Measurements from ENCODE around the gene GNAL. TPM values are rescaled to one million over a fixed set of nuclear protein-coding genes. Genes with fewer than 3 reads are reported as not detected.

The GNAL gene
- total and polyA plus RNA-seq, 10 donors: 0.74 to 5.7 (median 3.0) TPM

- DNase-seq: no peak
- no peaks in the 10 kb centered on the region for H3K27me3 ChIP-seq (replicated peaks in 1 of 7)
- TF ChIP-seq CTCF (IDR thresholded peaks at IDR 0.05 in 8 of 11, conservative IDR thresholded peaks at IDR 0.05 in 3 of 11) (no peak), POLR2AphosphoS5 (IDR thresholded peaks at IDR 0.05) (no peak), POLR2A (IDR thresholded peaks at IDR 0.05) (no peak)
- 67 to 98% (median 85%) methylated on average over 3 of the region's 3 CpGs for WGBS, 5 donors
- H3K9me3 ChIP-seq: no peaks in the 10 kb centered on the region
- H3K4me1 ChIP-seq: peaks cover 0 to 4% (median 0%) of the 10 kb centered on the region in 6 donors
- H3K36me3 ChIP-seq: no peaks in the 10 kb centered on the region
- intact Hi-C loops (cut with DNase I; ENCODE audit: low total_unique reads): no loop called here
- no peak overlapping the region for H3K27ac ChIP-seq
- H3K4me3 ChIP-seq: no peak overlapping the region
Observed at GRCh38 chr18:11721720-11722119, 32.7 kb downstream of the GNAL start.

- no peak for TF ChIP-seq POLR2AphosphoS5 (IDR thresholded peaks at IDR 0.05)
- no peak for TF ChIP-seq POLR2A (IDR thresholded peaks at IDR 0.05)
- TF ChIP-seq CTCF (IDR thresholded peaks at IDR 0.05 in 8 of 11, conservative IDR thresholded peaks at IDR 0.05 in 3 of 11): no peak
- Histone ChIP-seq H3K4me1 (peaks cover 0 to 4% (median 0%) of the 10 kb centered on the region in 6 donors), H3K27ac (no peak overlapping the region), H3K36me3 (no peaks in the 10 kb centered on the region), H3K4me3 (no peak overlapping the region), H3K27me3 (replicated peaks in 1 of 7) (peaks cover 0 to 18% (median 0%) of the 10 kb centered on the region in 7 donors), H3K9me3 (no peaks in the 10 kb centered on the region)
- DNase-seq: no peak
- 88 to 100% (median 94%) methylated on average over 2 to 5 of the region's 5 CpGs for WGBS, 5 donors
- intact Hi-C loops (cut with DNase I; ENCODE audit: low total_unique reads): no loop called here
Observed at GRCh38 chr18:11724781-11725180, 35.7 kb downstream of the GNAL start.

GRCh38 chr18:11726556-11726955 is 37.5 kb downstream of the GNAL start:
- Histone ChIP-seq H3K4me1 (no peaks in the 10 kb centered on the region), H3K4me3 (no peak overlapping the region), H3K9me3 (no peaks in the 10 kb centered on the region), H3K27me3 (replicated peaks in 1 of 7) (peaks cover 0 to 35% (median 0%) of the 10 kb centered on the region in 7 donors), H3K27ac (no peak overlapping the region), H3K36me3 (no peaks in the 10 kb centered on the region)
- TF ChIP-seq POLR2AphosphoS5 (IDR thresholded peaks at IDR 0.05) (no peak), CTCF (IDR thresholded peaks at IDR 0.05 in 8 of 11, conservative IDR thresholded peaks at IDR 0.05 in 3 of 11) (no peak), POLR2A (IDR thresholded peaks at IDR 0.05) (no peak)
- WGBS, 5 donors: 69 to 87% (median 75%) methylated on average over 2 of the region's 2 CpGs
- no peak for DNase-seq
- intact Hi-C loops (cut with DNase I; ENCODE audit: low total_unique reads): no loop called here

GRCh38 chr18:11728249-11728648 is 39.2 kb downstream of the GNAL start:
- Histone ChIP-seq H3K27me3 (replicated peaks in 1 of 7) (peaks cover 0 to 52% (median 8%) of the 10 kb centered on the region in 7 donors), H3K36me3 (no peaks in the 10 kb centered on the region), H3K27ac (no peak overlapping the region), H3K9me3 (no peaks in the 10 kb centered on the region), H3K4me3 (no peak overlapping the region), H3K4me1 (peaks cover 0 to 6% (median 2%) of the 10 kb centered on the region in 6 donors)
- DNase-seq: no peak
- intact Hi-C loops (cut with DNase I; ENCODE audit: low total_unique reads): no loop called here
- 46 to 70% (median 59%) methylated on average over 1 of the region's 1 CpG for WGBS, 5 donors
- TF ChIP-seq POLR2A (IDR thresholded peaks at IDR 0.05) (no peak), CTCF (IDR thresholded peaks at IDR 0.05 in 8 of 11, conservative IDR thresholded peaks at IDR 0.05 in 3 of 11) (no peak), POLR2AphosphoS5 (IDR thresholded peaks at IDR 0.05) (no peak)

Measured in spleen (tissue), 11 donors.